A673 (cell line): ENCODE measurements around the gene PLPP2. TPM values are rescaled to one million over a fixed set of nuclear protein-coding genes. Genes with fewer than 3 reads are reported as not detected.

Experiments
- BruUV-seq: library from RNA; stranded (reverse); fragments of 400-500 nt; replicated peaks from 2 replicates; lab custom pipeline; 2021; lab: Mats Ljungman, UMichigan
- CTCF ChIA-PET: fragments of 300-600 bp; sonication (Branson Sonifier 250); formaldehyde crosslinking; loops from one replicate; lab custom pipeline; 2022; ENCODE audit warnings: antibody characterized with exemption; lab: Charles Lee
- POLR2A ChIA-PET: fragments of 300-600 bp; sonication (Branson Sonifier 250); formaldehyde crosslinking; loops from one replicate; lab custom pipeline; 2022; ENCODE audit warnings: antibody characterized with exemption; ENCODE audit not compliant: low non-redundant PET; lab: Charles Lee
- DNase-seq: peaks from one replicate; pipeline ENCODE4 v3.0.0-alpha.2; 2015; ENCODE audit warnings: low spot score
- H3K27ac ChIP-seq: fragments of 200-600 bp; sonication (generic); 2 replicates; pipeline ENCODE4 v1.5.1; 2016; ENCODE audit warnings: mixed run types, low read depth, mild to moderate bottlenecking, mixed read lengths, antibody characterized with exemption, low read length; ENCODE audit not compliant: poor library complexity, severe bottlenecking
- H3K27me3 ChIP-seq: fragments of 200-600 bp; sonication (generic); replicated peaks from 2 replicates; pipeline ENCODE4 v1.6.1; 2017; ENCODE audit warnings: mixed run types, low read depth, mild to moderate bottlenecking, mixed read lengths, antibody characterized with exemption, low read length; ENCODE audit not compliant: insufficient read depth, poor library complexity
- H3K36me3 ChIP-seq: fragments of 200-600 bp; sonication (generic); 2 replicates; pipeline ENCODE4 v1.6.1; 2016; ENCODE audit warnings: mixed run types, mild to moderate bottlenecking, mixed read lengths, antibody characterized with exemption, low read length; ENCODE audit not compliant: insufficient read depth, poor library complexity, severe bottlenecking
- H3K4me1 ChIP-seq: fragments of 200-600 bp; sonication (generic); 2 replicates; pipeline ENCODE4 v1.6.1; 2017; ENCODE audit warnings: mixed run types, mild to moderate bottlenecking, mixed read lengths, antibody characterized with exemption, low read length; ENCODE audit not compliant: insufficient read depth, poor library complexity, severe bottlenecking
- H3K4me3 ChIP-seq: fragments of 200-600 bp; sonication (generic); 2 replicates; pipeline ENCODE4 v1.5.1; 2016; ENCODE audit warnings: low read depth, mixed run types, mild to moderate bottlenecking, mixed read lengths, low read length; ENCODE audit not compliant: poor library complexity, severe bottlenecking
- H3K9me3 ChIP-seq: fragments of 200-600 bp; sonication (generic); 2 replicates; pipeline ENCODE4 v1.6.1; 2016; ENCODE audit warnings: mixed run types, low read depth, mild to moderate bottlenecking, mixed read lengths, antibody characterized with exemption, low read length; ENCODE audit not compliant: poor library complexity, severe bottlenecking
- EZH2 ChIP-seq: fragments of 200-600 bp; sonication (generic); IDR thresholded peaks from 2 replicates; pipeline ENCODE4 v1.6.1; 2017; ENCODE audit warnings: borderline replicate concordance, low read depth, mild to moderate bottlenecking, mixed read lengths, antibody characterized with exemption, low read length; ENCODE audit not compliant: poor library complexity, severe bottlenecking
- intact Hi-C: fragments of 100-400 bp; cut with micrococcal nuclease; formaldehyde crosslinking; loops from one replicate; pipeline ENCODE4 v1.10.0; 2022; ENCODE audit not compliant: unreplicated experiment
- total RNA-seq: library from RNA; stranded (reverse); gene quantifications from 2 replicates; pipeline ENCODE4 v1.2.3, GENCODE V29; 2021
- TF ChIP-seq, protein P1 (sequence below): fragments of 300-800, 200-600 bp; sonication (generic); conservative IDR thresholded peaks from 2 replicates; pipeline ENCODE4 v1.5.1; 2017; ENCODE audit warnings: low read depth, mild to moderate bottlenecking, antibody characterized with exemption, low read length, moderate library complexity, mixed read lengths

Gene PLPP2
- total RNA-seq, 1 experiment from 2014 or later: 2.6 TPM

DNA sequence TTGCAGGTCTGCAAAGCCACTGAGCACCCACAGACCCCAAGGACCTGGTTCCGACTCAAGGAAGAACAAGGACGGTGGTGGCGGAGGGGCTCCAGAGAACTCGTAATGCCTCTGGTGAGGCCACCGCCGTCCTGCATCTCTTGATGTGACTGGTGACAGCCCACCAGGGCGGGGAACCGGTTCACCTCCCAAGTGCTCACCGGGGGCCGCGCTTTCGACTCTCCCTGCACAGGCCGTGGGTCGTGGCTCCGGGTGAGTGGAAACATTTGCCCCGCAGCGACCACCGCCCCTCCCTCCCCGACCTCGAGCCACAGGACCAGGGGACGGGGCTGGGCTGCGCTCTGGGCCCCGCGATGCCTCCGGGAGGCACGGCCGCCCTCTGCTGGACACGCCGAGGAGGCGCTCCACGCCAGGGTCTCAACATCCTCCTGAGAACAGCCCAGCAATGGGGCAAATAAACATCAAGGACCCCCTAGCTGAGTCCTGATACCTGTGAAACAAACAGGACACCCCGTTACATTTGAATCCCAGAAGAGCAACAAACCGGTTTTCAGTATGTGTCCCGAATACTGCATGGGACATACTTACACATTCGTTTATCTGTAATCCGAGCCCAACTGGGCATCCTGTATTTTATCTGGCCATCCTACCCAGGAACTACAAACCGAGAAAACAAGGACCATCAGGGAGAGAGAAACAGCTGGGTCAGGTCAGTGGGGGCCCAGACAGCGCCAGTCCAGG is 3.9 kb upstream of the PLPP2 start:
- CTCF ChIA-PET: interaction anchor here (0.6 kb wide), 1 partner anchor 841 kb away, joined by 3 read pairs; no protein-coding TSS in a partner anchor
- no TSS peak for BruUV-seq
- intact Hi-C loops: no loop called here
- Histone ChIP-seq H3K36me3 (no peaks in the 10 kb centered on the region), H3K9me3 (no peaks in the 10 kb centered on the region), H3K4me3 (no peak overlapping the region), H3K27ac (no peak overlapping the region), H3K4me1 (peaks cover 8% of the 10 kb centered on the region), H3K27me3 (peaks cover 32% of the 10 kb centered on the region)
- TF ChIP-seq, protein P1, sequence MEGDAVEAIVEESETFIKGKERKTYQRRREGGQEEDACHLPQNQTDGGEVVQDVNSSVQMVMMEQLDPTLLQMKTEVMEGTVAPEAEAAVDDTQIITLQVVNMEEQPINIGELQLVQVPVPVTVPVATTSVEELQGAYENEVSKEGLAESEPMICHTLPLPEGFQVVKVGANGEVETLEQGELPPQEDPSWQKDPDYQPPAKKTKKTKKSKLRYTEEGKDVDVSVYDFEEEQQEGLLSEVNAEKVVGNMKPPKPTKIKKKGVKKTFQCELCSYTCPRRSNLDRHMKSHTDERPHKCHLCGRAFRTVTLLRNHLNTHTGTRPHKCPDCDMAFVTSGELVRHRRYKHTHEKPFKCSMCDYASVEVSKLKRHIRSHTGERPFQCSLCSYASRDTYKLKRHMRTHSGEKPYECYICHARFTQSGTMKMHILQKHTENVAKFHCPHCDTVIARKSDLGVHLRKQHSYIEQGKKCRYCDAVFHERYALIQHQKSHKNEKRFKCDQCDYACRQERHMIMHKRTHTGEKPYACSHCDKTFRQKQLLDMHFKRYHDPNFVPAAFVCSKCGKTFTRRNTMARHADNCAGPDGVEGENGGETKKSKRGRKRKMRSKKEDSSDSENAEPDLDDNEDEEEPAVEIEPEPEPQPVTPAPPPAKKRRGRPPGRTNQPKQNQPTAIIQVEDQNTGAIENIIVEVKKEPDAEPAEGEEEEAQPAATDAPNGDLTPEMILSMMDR: peak; percentile 84
- TF ChIP-seq EZH2: no peak
- POLR2A ChIA-PET: no interaction called here
- peak; percentile 49 for DNase-seq

DNA sequence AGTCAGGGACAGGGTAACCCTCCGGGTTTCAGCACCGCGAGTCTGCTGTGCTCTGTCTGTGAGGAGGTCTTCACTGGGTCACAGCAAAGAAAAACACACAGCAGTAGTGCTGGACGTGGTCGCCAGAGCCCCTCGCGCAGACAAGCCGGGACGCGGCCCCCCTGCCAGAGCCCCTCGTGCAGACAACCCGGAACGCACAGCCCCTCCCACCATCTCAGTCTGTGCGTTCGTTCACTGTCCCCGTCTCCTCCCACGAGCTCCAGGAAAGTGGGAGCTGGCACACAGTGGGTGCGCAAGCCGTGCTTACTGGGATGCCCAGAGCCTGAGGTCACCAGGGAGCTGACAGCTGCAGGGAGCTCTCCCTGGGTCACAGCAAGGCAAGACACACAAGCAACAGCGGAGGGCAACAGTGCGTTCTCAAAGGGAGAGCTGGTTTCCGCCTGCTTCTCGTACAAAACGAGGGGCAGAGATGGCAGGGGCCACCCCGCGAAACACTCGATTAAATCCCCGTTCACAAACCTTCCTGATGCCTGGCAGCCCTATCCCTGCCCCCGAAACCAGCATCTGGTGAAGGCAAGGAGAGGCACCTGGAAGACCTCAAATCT is 3.2 kb upstream of the PLPP2 start:
- DNase-seq: no peak
- POLR2A ChIA-PET: no interaction called here
- no TSS peak for BruUV-seq
- no peaks in the 10 kb centered on the region for H3K36me3 ChIP-seq
- CTCF ChIA-PET: interaction anchor here (0.6 kb wide), 1 partner anchor 842 kb away, joined by 3 read pairs; no protein-coding TSS in a partner anchor
- H3K4me3 ChIP-seq: no peak overlapping the region
- H3K27ac ChIP-seq: no peak overlapping the region
- H3K4me1 ChIP-seq: peaks cover 8% of the 10 kb centered on the region
- TF ChIP-seq, protein P1: no peak
- TF ChIP-seq EZH2: no peak
- no peaks in the 10 kb centered on the region for H3K9me3 ChIP-seq
- H3K27me3 ChIP-seq: peaks cover 32% of the 10 kb centered on the region
- intact Hi-C loops: no loop called here

DNA sequence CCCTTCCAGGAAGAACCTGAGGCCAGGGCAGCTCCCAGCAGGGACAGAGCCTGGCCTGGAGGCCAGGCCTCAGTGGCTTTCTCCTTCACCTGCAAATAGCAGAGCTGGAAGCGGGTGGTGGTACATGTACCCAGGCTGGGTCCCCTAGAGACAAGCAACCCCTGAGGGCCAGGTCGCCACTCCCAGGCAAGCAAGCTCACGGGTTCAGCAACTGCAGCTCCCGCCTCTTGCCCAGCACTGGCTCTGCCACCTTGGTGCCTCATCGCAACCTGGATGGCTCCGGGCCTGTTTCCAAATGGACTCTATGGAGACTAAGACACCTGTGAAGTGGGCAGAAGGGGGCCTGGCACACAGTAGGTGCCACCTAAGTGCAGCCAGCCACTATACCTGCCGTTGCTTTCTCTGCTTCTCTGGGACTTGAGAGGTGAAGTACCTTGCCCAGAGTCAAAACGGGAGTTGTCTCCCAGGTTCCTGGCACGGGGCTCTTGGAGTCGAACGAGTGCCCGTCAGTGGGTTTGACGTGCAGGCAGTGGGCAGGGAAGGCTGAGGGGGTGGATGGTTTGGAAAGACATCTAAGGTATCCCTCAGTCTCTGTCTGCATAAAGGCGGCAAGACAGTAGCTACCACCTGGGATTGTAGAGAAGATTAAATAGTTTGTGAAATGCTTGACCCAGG is 2.4 kb upstream of the PLPP2 start:
- intact Hi-C loops: no loop called here
- TF ChIP-seq, protein P1: no peak
- TF ChIP-seq EZH2: no peak
- CTCF ChIA-PET: no interaction called here
- peaks cover 8% of the 10 kb centered on the region for H3K4me1 ChIP-seq
- no peak overlapping the region for H3K27ac ChIP-seq
- DNase-seq: no peak
- H3K9me3 ChIP-seq: no peaks in the 10 kb centered on the region
- H3K36me3 ChIP-seq: no peaks in the 10 kb centered on the region
- POLR2A ChIA-PET: no interaction called here
- H3K4me3 ChIP-seq: no peak overlapping the region
- BruUV-seq: no TSS peak
- peaks cover 32% of the 10 kb centered on the region for H3K27me3 ChIP-seq
